GM23338 (cell line): Measurements from ENCODE around the gene SMIM5. TPM values are rescaled to one million over a fixed set of nuclear protein-coding genes. Genes with fewer than 3 reads are reported as not detected.

Experiments
- ATAC-seq: fragments of 200-7000 bp; cut with Tn5 transposase; 3 replicates; pipeline ENCODE4 v1.9.1; 2020
- DNase-seq: peaks from one replicate; pipeline ENCODE4 v3.0.0-alpha.2; 2015; ENCODE audit warnings: low spot score
- H2AFZ ChIP-seq: fragments of 200-600 bp; sonication (generic); 2 replicates; pipeline ENCODE4 v1.8.0; 2016; ENCODE audit warnings: antibody characterized with exemption, mild to moderate bottlenecking, moderate library complexity
- H3F3A ChIP-seq: fragments of 200-600 bp; sonication (generic); replicated peaks from 2 replicates; pipeline ENCODE4 v1.8.0; 2017; ENCODE audit warnings: antibody characterized with exemption, mixed run types, low read depth
- H3K27ac ChIP-seq: fragments of 200-600 bp; sonication (generic); 2 replicates; pipeline ENCODE4 v1.6.1; 2016; ENCODE audit warnings: low read depth
- H3K27me3 ChIP-seq: fragments of 200-600 bp; sonication (generic); 2 replicates; pipeline ENCODE4 v1.8.0; 2016; ENCODE audit warnings: mild to moderate bottlenecking, mixed run types, moderate library complexity; ENCODE audit not compliant: insufficient read depth
- H3K36me3 ChIP-seq: fragments of 200-600 bp; sonication (generic); 2 replicates; pipeline ENCODE4 v1.8.0; 2016; ENCODE audit warnings: mild to moderate bottlenecking; ENCODE audit not compliant: insufficient read depth
- H3K4me1 ChIP-seq: fragments of 200-600 bp; sonication (generic); 2 replicates; pipeline ENCODE4 v1.8.0; 2016; ENCODE audit warnings: mild to moderate bottlenecking, moderate library complexity; ENCODE audit not compliant: insufficient read depth
- H3K4me2 ChIP-seq: fragments of 200-600 bp; sonication (generic); 2 replicates; pipeline ENCODE4 v1.7.1; 2017; ENCODE audit warnings: mixed run types
- H3K4me3 ChIP-seq: fragments of 200-600 bp; sonication (generic); 2 replicates; pipeline ENCODE4 v1.6.1; 2016; ENCODE audit warnings: mixed run types
- H3K79me2 ChIP-seq: fragments of 200-600 bp; sonication (generic); replicated peaks from 2 replicates; pipeline ENCODE4 v1.8.0; 2017; ENCODE audit warnings: mild to moderate bottlenecking; ENCODE audit not compliant: insufficient read depth
- H3K9me2 ChIP-seq: fragments of 200-600 bp; sonication (generic); 2 replicates; pipeline ENCODE4 v1.8.0; 2017; ENCODE audit not compliant: insufficient read depth
- H4K20me1 ChIP-seq: fragments of 200-600 bp; sonication (generic); replicated peaks from 2 replicates; pipeline ENCODE4 v1.8.0; 2017; ENCODE audit warnings: mild to moderate bottlenecking; ENCODE audit not compliant: insufficient read depth
- H3K27ac Mint-ChIP-seq: 2 replicates; pipeline ENCODE4 v1.8.0; 2020; ENCODE audit warnings: inconsistent platforms, mild to moderate bottlenecking, moderate library complexity, mixed read lengths
- H3K27me3 Mint-ChIP-seq: 3 replicates; pipeline ENCODE4 v1.8.0; 2022; ENCODE audit warnings: low read depth, mild to moderate bottlenecking, moderate library complexity, mixed read lengths, inconsistent platforms; ENCODE audit not compliant: insufficient read depth, poor library complexity
- H3K36me3 Mint-ChIP-seq: 3 replicates; pipeline ENCODE4 v1.8.0; 2021; ENCODE audit warnings: low read depth, mild to moderate bottlenecking, inconsistent platforms, moderate library complexity, mixed read lengths
- H3K4me1 Mint-ChIP-seq: 3 replicates; pipeline ENCODE4 v1.8.0; 2020; ENCODE audit warnings: mild to moderate bottlenecking, inconsistent platforms, mixed read lengths
- H3K4me3 Mint-ChIP-seq: 3 replicates; pipeline ENCODE4 v1.8.0; 2021; ENCODE audit warnings: moderate library complexity, mild to moderate bottlenecking, inconsistent platforms, mixed read lengths
- H3K9me3 Mint-ChIP-seq: 3 replicates; pipeline ENCODE4 v1.8.0; 2020; ENCODE audit warnings: moderate library complexity, mild to moderate bottlenecking, inconsistent platforms, mixed read lengths
- CREB1 ChIP-seq: fragments of 250-450 bp; sonication (Bioruptor Pico); IDR thresholded peaks from 2 replicates; pipeline ENCODE4 v1.5.0; 2020; ENCODE audit warnings: low read depth, mild to moderate bottlenecking, moderate library complexity
- EZH2 ChIP-seq: fragments of 200-600 bp; sonication (generic); IDR thresholded peaks from one replicate; pipeline ENCODE4 v1.8.0; 2017; ENCODE audit warnings: antibody characterized with exemption, mild to moderate bottlenecking, low read depth; ENCODE audit not compliant: unreplicated experiment
- EZH2phosphoT487 ChIP-seq: fragments of 200-600 bp; sonication (generic); IDR thresholded peaks from one replicate; pipeline ENCODE4 v1.8.1; 2018; ENCODE audit warnings: antibody characterized with exemption; ENCODE audit not compliant: unreplicated experiment
- JUNB ChIP-seq: IDR thresholded peaks from one replicate; pipeline ENCODE4 v1.6.1; 2016; ENCODE audit warnings: antibody characterized with exemption; ENCODE audit not compliant: unreplicated experiment
- NANOG ChIP-seq: IDR thresholded peaks from 2 replicates; pipeline ENCODE4 v1.6.1; 2016; ENCODE audit warnings: antibody characterized with exemption, borderline replicate concordance
- POLR2AphosphoS5 ChIP-seq: IDR thresholded peaks from 2 replicates; pipeline ENCODE4 v1.6.1; 2016; ENCODE audit warnings: antibody characterized with exemption, low read depth
- REST ChIP-seq: IDR thresholded peaks from one replicate; pipeline ENCODE4 v1.6.1; 2018; ENCODE audit warnings: antibody characterized with exemption; ENCODE audit not compliant: unreplicated experiment
- STAT1 ChIP-seq: IDR thresholded peaks from one replicate; pipeline ENCODE4 v1.6.1; 2016; ENCODE audit warnings: antibody characterized with exemption; ENCODE audit not compliant: unreplicated experiment
- ZNF114 ChIP-seq: fragments of 250-450 bp; sonication (Bioruptor Pico); IDR thresholded peaks from 2 replicates; pipeline ENCODE4 v1.5.0; 2020; ENCODE audit warnings: mild to moderate bottlenecking, moderate library complexity
- ZNF331 ChIP-seq: fragments of 250-450 bp; sonication (Bioruptor Pico); IDR thresholded peaks from 2 replicates; pipeline ENCODE4 v1.5.0; 2020; ENCODE audit warnings: low read depth, mild to moderate bottlenecking, moderate library complexity
- ZNF462 ChIP-seq: fragments of 250-450 bp; sonication (Bioruptor Pico); IDR thresholded peaks from 2 replicates; pipeline ENCODE4 v1.5.0; 2020; ENCODE audit warnings: mild to moderate bottlenecking, moderate library complexity
- polyA plus RNA-seq: library from polyadenylated mRNA; unstranded; fragments of >200 nt; fragmentation: Nextera tagmentation; extraction: Ambion mirVana; gene quantifications from 2 replicates; pipeline ENCODE4 v1.2.1, GENCODE V29; 2016
- total RNA-seq: library from RNA; depleted of rRNA; stranded (reverse); fragments of >200 nt; shearing (Covaris generic); gene quantifications from 2 replicates; pipeline ENCODE4 v1.2.3, GENCODE V29; 2014
- TF ChIP-seq, protein P1 (sequence below): IDR thresholded peaks from 2 replicates; pipeline ENCODE4 v1.6.1; 2016; ENCODE audit warnings: antibody characterized with exemption
- TF ChIP-seq, protein P2 (sequence below), 2 experiments: fragments of 200-600 bp in 1 of 2; sonication (generic) in 1 of 2; conservative IDR thresholded peaks; 2 replicates each; pipeline versions ENCODE4 v1.5.1 to v1.6.1; 2016 to 2017; ENCODE audit warnings: antibody characterized with exemption in 2 of 2, low read depth in 2 of 2, mild to moderate bottlenecking in 2 of 2, moderate library complexity in 1 of 2

The SMIM5 gene
- total and polyA plus RNA-seq, 2 experiments from 2014 or later: 0.16 TPM; not detected in 1

DNA sequence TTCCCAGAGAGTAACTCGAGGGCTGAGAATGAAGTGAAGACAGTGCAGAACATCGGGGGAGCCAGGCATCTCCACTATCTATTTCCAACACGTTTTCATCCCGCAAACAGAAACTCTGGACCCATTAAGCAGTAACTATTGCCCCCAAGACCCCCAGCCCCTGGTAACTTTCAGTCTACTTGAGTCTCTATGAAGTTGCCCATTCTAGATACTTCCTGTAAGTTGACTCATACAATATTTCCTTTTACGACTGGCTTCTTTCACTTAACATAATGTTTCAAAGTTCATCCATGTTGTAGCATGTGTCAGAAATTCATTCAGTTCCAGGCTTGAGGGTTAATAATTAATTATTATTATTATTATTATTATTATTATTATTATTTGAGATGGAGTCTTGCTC lies 26.1 kb upstream of the SMIM5 start:
- H3K27ac Mint-ChIP-seq: no peak overlapping the region

More for the DNA sequence above, 26.1 kb upstream of the SMIM5 start:
- DNase-seq: no peak
- Histone ChIP-seq H3K79me2 (no peaks in the 10 kb centered on the region), H3K4me1 (no peaks in the 10 kb centered on the region), H3K27me3 (no peaks in the 10 kb centered on the region), H4K20me1 (no peaks in the 10 kb centered on the region), H3K27ac (no peak overlapping the region), H3K4me3 (no peak overlapping the region), H3K9me2 (no peaks in the 10 kb centered on the region), H3K4me2 (no peak overlapping the region), H2AFZ (no peak overlapping the region), H3F3A (no peaks in the 10 kb centered on the region), H3K36me3 (no peaks in the 10 kb centered on the region)
- Mint-ChIP-seq H3K27me3 (peaks cover 8% of the 10 kb centered on the region), H3K4me3 (no peak overlapping the region), H3K4me1 (no peaks in the 10 kb centered on the region), H3K9me3 (no peaks in the 10 kb centered on the region), H3K36me3 (no peaks in the 10 kb centered on the region; the same call in 2 of the 3 replicates)
- no peak for ATAC-seq
- TF ChIP-seq JUNB (no peak), ZNF462 (CRISPR knock-in tag) (no peak), NANOG (no peak), STAT1 (no peak), CREB1 (CRISPR knock-in tag) (no peak), EZH2 (no peak), EZH2phosphoT487 (no peak), ZNF114 (CRISPR knock-in tag) (no peak), REST (no peak), POLR2AphosphoS5 (no peak), ZNF331 (no peak)
- TF ChIP-seq, protein P1, sequence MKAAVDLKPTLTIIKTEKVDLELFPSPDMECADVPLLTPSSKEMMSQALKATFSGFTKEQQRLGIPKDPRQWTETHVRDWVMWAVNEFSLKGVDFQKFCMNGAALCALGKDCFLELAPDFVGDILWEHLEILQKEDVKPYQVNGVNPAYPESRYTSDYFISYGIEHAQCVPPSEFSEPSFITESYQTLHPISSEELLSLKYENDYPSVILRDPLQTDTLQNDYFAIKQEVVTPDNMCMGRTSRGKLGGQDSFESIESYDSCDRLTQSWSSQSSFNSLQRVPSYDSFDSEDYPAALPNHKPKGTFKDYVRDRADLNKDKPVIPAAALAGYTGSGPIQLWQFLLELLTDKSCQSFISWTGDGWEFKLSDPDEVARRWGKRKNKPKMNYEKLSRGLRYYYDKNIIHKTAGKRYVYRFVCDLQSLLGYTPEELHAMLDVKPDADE: no peak
- TF ChIP-seq, protein P2, sequence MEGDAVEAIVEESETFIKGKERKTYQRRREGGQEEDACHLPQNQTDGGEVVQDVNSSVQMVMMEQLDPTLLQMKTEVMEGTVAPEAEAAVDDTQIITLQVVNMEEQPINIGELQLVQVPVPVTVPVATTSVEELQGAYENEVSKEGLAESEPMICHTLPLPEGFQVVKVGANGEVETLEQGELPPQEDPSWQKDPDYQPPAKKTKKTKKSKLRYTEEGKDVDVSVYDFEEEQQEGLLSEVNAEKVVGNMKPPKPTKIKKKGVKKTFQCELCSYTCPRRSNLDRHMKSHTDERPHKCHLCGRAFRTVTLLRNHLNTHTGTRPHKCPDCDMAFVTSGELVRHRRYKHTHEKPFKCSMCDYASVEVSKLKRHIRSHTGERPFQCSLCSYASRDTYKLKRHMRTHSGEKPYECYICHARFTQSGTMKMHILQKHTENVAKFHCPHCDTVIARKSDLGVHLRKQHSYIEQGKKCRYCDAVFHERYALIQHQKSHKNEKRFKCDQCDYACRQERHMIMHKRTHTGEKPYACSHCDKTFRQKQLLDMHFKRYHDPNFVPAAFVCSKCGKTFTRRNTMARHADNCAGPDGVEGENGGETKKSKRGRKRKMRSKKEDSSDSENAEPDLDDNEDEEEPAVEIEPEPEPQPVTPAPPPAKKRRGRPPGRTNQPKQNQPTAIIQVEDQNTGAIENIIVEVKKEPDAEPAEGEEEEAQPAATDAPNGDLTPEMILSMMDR (conservative IDR thresholded peaks at IDR 0.05; ENCODE audit: low read depth in 2 of 2): no peak
